Neural progenitor cell (in vitro differentiated cells): ENCODE data around the gene RASGRP3.

Source experiments
- EZH2 ChIP-seq: fragments of 200-600 bp; sonication (generic); IDR thresholded peaks from 2 replicates; pipeline ENCODE4 v1.6.1; 2017; ENCODE audit warnings: antibody characterized with exemption, mild to moderate bottlenecking, moderate library complexity
- TF ChIP-seq, protein P1 (sequence below): fragments of 200-600 bp; sonication (generic); IDR thresholded peaks from 2 replicates; pipeline ENCODE4 v1.5.1; 2017; ENCODE audit warnings: antibody characterized with exemption, mild to moderate bottlenecking

DNA sequence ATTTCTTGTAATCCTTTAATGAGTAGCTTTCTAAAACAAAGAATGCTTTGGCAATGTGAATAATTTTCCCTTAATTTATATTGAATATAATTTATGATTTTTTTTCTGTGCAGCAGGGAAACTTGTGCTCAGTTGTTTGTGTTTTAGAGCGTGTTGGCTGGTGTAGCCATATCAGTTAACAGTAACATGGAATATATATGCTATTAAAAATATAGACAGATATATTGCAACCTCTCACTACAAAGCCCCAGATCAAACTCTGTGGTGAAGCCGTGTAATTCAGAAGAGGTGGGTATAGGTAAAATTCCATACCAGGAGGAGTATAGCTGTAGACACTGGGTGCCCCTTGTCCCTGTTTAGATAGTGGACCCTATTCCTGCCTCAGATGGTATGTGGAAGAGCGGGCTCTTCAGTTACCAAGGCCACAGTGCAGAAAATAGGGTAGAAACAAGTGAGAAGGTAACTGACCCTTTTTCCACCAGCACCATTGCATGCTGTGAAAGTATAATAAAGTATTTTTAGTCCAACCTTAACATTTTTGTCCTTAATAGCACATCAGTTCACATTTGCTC lies 18.1 kb upstream of the RASGRP3 start:
- TF ChIP-seq, protein P1, sequence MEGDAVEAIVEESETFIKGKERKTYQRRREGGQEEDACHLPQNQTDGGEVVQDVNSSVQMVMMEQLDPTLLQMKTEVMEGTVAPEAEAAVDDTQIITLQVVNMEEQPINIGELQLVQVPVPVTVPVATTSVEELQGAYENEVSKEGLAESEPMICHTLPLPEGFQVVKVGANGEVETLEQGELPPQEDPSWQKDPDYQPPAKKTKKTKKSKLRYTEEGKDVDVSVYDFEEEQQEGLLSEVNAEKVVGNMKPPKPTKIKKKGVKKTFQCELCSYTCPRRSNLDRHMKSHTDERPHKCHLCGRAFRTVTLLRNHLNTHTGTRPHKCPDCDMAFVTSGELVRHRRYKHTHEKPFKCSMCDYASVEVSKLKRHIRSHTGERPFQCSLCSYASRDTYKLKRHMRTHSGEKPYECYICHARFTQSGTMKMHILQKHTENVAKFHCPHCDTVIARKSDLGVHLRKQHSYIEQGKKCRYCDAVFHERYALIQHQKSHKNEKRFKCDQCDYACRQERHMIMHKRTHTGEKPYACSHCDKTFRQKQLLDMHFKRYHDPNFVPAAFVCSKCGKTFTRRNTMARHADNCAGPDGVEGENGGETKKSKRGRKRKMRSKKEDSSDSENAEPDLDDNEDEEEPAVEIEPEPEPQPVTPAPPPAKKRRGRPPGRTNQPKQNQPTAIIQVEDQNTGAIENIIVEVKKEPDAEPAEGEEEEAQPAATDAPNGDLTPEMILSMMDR, result no peak
- TF ChIP-seq EZH2, result no peak
